ENCODE measurements around the gene ZNF668.
"Not testable (repeated sequence)": the region's sequence is repeated elsewhere in the genome, so short reads cannot be mapped to it uniquely, and the experiment has no call there.

Gene ZNF668

DNA sequence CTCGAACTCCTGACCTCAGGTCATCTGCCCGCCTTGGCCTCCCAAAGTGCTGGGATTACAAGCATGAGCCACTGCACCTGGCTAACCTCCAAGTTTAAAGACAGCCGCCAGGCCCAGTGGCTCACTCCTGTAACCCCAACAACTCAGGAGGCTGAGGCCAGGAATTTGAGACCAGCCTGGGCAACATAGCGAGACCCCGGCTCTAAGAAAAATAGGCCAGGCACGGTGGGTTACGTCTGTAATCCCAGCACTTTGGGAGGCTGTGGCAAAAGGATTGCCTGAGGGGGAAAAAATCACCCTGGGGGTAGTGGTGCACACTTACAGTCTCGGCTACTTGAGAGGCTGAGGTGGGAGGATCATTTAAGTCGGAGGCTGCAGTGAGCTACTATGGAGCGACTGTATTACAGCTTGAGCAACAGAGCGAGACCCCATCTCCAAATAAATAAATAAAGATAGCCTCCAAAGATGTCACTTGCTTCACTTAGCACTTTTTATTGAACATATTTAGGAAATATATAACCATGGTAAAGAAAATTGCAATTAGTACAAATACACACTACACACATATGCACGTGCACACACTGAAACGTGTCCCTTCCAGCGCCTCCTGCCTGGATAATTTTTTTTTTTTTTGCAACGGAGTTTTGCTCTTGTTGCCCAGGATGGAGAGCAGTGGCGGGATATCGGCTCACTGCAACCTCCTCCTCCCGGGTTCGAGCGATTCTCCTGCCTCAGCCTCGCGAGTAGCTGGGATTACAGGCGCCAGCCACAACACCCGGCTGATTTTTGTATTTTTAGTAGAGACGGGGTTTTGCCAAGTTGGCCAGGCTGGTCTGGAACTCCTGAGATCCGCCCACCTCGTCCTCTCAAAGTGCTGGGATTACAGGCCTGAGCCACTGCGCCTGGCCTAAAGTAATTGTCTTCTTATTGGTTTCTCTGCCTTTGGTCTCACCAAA, 32.7 kb upstream of the ZNF668 start:
- TF ChIP-seq, protein P1, sequence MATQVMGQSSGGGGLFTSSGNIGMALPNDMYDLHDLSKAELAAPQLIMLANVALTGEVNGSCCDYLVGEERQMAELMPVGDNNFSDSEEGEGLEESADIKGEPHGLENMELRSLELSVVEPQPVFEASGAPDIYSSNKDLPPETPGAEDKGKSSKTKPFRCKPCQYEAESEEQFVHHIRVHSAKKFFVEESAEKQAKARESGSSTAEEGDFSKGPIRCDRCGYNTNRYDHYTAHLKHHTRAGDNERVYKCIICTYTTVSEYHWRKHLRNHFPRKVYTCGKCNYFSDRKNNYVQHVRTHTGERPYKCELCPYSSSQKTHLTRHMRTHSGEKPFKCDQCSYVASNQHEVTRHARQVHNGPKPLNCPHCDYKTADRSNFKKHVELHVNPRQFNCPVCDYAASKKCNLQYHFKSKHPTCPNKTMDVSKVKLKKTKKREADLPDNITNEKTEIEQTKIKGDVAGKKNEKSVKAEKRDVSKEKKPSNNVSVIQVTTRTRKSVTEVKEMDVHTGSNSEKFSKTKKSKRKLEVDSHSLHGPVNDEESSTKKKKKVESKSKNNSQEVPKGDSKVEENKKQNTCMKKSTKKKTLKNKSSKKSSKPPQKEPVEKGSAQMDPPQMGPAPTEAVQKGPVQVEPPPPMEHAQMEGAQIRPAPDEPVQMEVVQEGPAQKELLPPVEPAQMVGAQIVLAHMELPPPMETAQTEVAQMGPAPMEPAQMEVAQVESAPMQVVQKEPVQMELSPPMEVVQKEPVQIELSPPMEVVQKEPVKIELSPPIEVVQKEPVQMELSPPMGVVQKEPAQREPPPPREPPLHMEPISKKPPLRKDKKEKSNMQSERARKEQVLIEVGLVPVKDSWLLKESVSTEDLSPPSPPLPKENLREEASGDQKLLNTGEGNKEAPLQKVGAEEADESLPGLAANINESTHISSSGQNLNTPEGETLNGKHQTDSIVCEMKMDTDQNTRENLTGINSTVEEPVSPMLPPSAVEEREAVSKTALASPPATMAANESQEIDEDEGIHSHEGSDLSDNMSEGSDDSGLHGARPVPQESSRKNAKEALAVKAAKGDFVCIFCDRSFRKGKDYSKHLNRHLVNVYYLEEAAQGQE (IDR thresholded peaks at IDR 0.05; ENCODE audit: insufficient replicate concordance, low read depth): no peak
- TF ChIP-seq POLR2AphosphoS5 (IDR thresholded peaks at IDR 0.05; ENCODE audit: low read depth) (no peak), CTCF (IDR thresholded peaks at IDR 0.05; ENCODE audit: insufficient read depth, low read length) (no peak), GABPA (IDR thresholded peaks at IDR 0.05; ENCODE audit: low read depth) (no peak)
- Histone ChIP-seq H3K27me3 (ENCODE audit: insufficient read depth, poor library complexity, severe bottlenecking) (no peaks in the 10 kb centered on the region), H3K27ac (replicated peaks) (no peak overlapping the region), H3K4me3 (replicated peaks; ENCODE audit: insufficient read depth, low read length) (no peak overlapping the region)
- no peak for DNase-seq (ENCODE audit: low read depth in 1 of 2, low spot score in 1 of 2)

DNA sequence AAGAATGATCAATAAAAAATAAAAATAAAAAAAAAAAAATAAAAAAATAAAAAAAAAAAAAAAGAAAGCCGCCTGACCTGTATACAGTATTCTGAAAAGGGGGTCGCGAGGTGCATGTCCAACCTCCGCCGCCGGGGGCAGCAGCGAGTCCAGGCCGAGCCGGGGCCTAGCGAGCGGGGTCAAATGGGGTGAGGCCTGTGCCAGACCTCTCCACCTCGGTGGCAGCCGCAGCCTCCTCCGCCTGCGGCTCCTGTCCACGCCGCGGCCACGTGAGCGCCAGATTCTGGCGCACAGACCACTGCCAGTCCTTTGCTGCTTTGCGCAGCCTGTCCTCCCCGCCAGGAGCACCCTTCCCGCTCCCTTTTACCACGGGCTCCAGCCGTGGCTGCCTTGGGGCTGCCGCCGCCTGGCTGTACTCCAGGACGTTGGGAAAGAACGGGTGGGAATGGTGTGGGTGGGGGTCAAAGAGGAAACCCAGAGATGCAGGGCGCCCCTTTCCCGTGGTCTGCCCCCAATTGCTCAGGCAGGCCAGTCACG, 31.7 kb upstream of the ZNF668 start:
- no peaks in the 10 kb centered on the region for H3K27me3 ChIP-seq (ENCODE audit: insufficient read depth, poor library complexity, severe bottlenecking)
- peak overlapping the region; percentile 74 for H3K27ac ChIP-seq (replicated peaks)
- DNase-seq (ENCODE audit: low read depth in 1 of 2, low spot score in 1 of 2): peak; percentile 83 to 84
- TF ChIP-seq, protein P1 (IDR thresholded peaks at IDR 0.05; ENCODE audit: insufficient replicate concordance, low read depth): no peak
- TF ChIP-seq CTCF (IDR thresholded peaks at IDR 0.05; ENCODE audit: insufficient read depth, low read length): peak; percentile 65
- peak; percentile 46; the same call in 1 of the 2 replicates for TF ChIP-seq POLR2AphosphoS5 (IDR thresholded peaks at IDR 0.05; ENCODE audit: low read depth)
- TF ChIP-seq GABPA (IDR thresholded peaks at IDR 0.05; ENCODE audit: low read depth): no peak
- no peak for TF ChIP-seq SPI1 (IDR thresholded peaks at IDR 0.05; ENCODE audit: borderline replicate concordance, low read depth)
- H3K4me3 ChIP-seq (replicated peaks; ENCODE audit: insufficient read depth, low read length): no peak overlapping the region

GRCh38 chr16:31100876-31101641, 27.0 kb upstream of the ZNF668 start:
- H3K27me3 ChIP-seq (ENCODE audit: insufficient read depth, poor library complexity, severe bottlenecking); H3K4me3 ChIP-seq (replicated peaks; ENCODE audit: insufficient read depth, low read length); DNase-seq (ENCODE audit: low read depth in 1 of 2, low spot score in 1 of 2); H3K27ac ChIP-seq (replicated peaks): not testable (repeated sequence)

All from HL-60 (cell line).